HepG2 (cell line): ENCODE measurements around the gene SMIM36. TPM values are rescaled to one million over a fixed set of nuclear protein-coding genes. Genes with fewer than 3 reads are reported as not detected.
A peak's percentile ranks its signal among the peaks of the same experiment; 100 is the strongest.

ENCODE experiments used
- ATF7-NPFF ChIP-seq: sonication (generic); formaldehyde crosslinking; IDR thresholded peaks from 2 replicates; pipeline ENCODE4 v1.8.1; 2023; ENCODE audit warnings: mild to moderate bottlenecking, low read depth, missing genetic modification reagents, moderate library complexity
- HMGA1 ChIP-seq: sonication (generic); formaldehyde crosslinking; conservative IDR thresholded peaks from 2 replicates; pipeline ENCODE4 v1.4.0; 2020; ENCODE audit warnings: missing genetic modification reagents
- HNF1A ChIP-seq, 2 experiments: sonication (generic) in 1 of 2; formaldehyde crosslinking in 1 of 2; IDR thresholded peaks; 2 replicates each; pipeline versions ENCODE4 v1.4.0 to v1.6.1; 2016 to 2020; ENCODE audit warnings: borderline replicate concordance in 1 of 2, low read depth in 1 of 2, mild to moderate bottlenecking in 1 of 2, missing genetic modification reagents in 1 of 2
- KMT2A ChIP-seq: sonication (generic); formaldehyde crosslinking; IDR thresholded peaks from 2 replicates; pipeline ENCODE4 v1.4.0; 2020; ENCODE audit warnings: missing genetic modification reagents
- MAFG ChIP-seq: sonication (generic); formaldehyde crosslinking; IDR thresholded peaks from 2 replicates; pipeline ENCODE4 v1.5.1; 2020; ENCODE audit warnings: mild to moderate bottlenecking, missing genetic modification reagents
- NR2F2 ChIP-seq: IDR thresholded peaks from 2 replicates; pipeline ENCODE4 v1.6.1; 2012; ENCODE audit warnings: low read depth, inconsistent platforms, borderline replicate concordance
- SMAD3 ChIP-seq: sonication (generic); formaldehyde crosslinking; IDR thresholded peaks from 2 replicates; pipeline ENCODE4 v1.4.0; 2020; ENCODE audit warnings: missing genetic modification reagents
- TERF1 ChIP-seq: sonication (generic); formaldehyde crosslinking; IDR thresholded peaks from 2 replicates; pipeline ENCODE4 v1.8.0; 2022; ENCODE audit warnings: mild to moderate bottlenecking, missing genetic modification reagents, moderate library complexity
- TFE3 ChIP-seq: IDR thresholded peaks from 2 replicates; pipeline ENCODE4 v1.6.1; 2016
- ZNF407 ChIP-seq: sonication (generic); formaldehyde crosslinking; IDR thresholded peaks from one replicate; pipeline ENCODE4 v1.5.1; 2020; ENCODE audit warnings: mild to moderate bottlenecking, missing genetic modification reagents; ENCODE audit errors: not compliant biosample characterization
- ZNF580 ChIP-seq: IDR thresholded peaks from 2 replicates; pipeline ENCODE4 v1.6.1; 2016; ENCODE audit warnings: low read depth, borderline replicate concordance
- ZNF614 ChIP-seq: IDR thresholded peaks from 2 replicates; pipeline ENCODE4 v1.6.1; 2018; ENCODE audit warnings: missing biosample characterization, missing genetic modification reagents, inconsistent platforms, borderline replicate concordance
- polyA plus RNA-seq, 8 experiments: library from polyadenylated mRNA; depleted of rRNA in 3 of 8; stranded (reverse) in 7 of 8; unstranded in 1 of 8; fragments of >200 nt; fragmentation: Illumina TruSeq in 4 of 8; extraction: Trizol in 4 of 8; gene quantifications; 2 replicates each; pipeline versions ENCODE4 v1.2.1 to v1.2.3, GENCODE V29; 2011 to 2016; ENCODE audit warnings: low read depth in 4 of 8, missing spikeins in 1 of 8, mixed read lengths in 1 of 8; ENCODE audit not compliant: insufficient read depth in 1 of 8
- total RNA-seq, 5 experiments: library from RNA; depleted of rRNA; stranded (reverse); fragments of >200 nt; fragmentation: Illumina TruSeq; extraction: Trizol; gene quantifications; 2 replicates each; pipeline ENCODE4 v1.2.3, GENCODE V29; 2016; ENCODE audit warnings: low read depth in 1 of 5

SMIM36 gene
- total and polyA plus RNA-seq, 2 of the 13 experiments (the other 11 are each of a cell fraction or from before 2014, with no cell fraction given): not detected

DNA sequence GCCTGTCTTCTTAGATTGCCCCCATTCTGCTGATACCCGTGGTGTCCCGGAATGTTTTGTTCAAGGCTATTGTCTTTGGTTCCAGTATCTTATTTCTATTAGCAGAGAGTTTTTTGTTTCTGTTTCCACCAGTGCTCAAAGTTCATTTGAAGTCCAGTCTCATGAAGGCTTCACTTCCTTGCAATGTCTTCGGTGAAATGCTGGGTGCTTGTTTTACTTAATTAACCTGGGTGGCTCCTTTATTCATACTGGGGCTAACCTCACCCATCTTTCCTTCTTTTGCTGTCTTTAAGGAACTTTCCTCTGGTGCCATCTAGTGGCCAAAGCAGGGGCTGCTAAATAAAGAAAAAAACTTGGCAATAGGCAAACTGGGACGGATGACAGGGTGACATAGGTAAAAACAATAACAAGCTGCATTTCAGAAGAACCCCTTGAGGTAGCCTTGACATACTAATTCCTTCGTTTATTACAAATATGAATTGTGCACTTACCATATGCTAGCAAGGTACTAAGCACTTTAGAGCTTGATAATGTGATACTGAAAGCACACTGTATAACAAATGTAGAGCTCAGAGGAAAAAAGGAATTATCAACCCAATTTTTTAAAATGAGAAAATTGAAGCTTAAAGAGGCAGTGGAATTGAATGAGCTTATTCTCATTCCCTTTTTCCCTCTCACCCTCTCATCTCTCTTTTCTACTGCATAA, 2.8 kb upstream of the SMIM36 start (continued):
- no peak for TF ChIP-seq ZNF407 (CRISPR knock-in tag)
- TF ChIP-seq ZNF580: no peak
- no peak; the same call in 1 of the 2 replicates for TF ChIP-seq TFE3 (CRISPR knock-in tag)
- 0 out of 2 replicates have a peak, but pooled peaks have one; percentile 32 for TF ChIP-seq SMAD3
- TF ChIP-seq TERF1 (CRISPR knock-in tag): no peak
- no peak for TF ChIP-seq HNF1A (IDR thresholded peaks at IDR 0.05; ENCODE audit: low read depth)
- no peak for TF ChIP-seq HNF1A (CRISPR knock-in tag; IDR thresholded peaks at IDR 0.05; ENCODE audit: borderline replicate concordance)
- TF ChIP-seq HMGA1 (CRISPR knock-in tag): no peak
- no peak for TF ChIP-seq MAFG
- TF ChIP-seq NR2F2: no peak
- no peak for TF ChIP-seq ATF7-NPFF
- 0 out of 2 replicates have a peak, but pooled peaks have one; percentile 31 for TF ChIP-seq KMT2A (CRISPR knock-in tag)
- peak; percentile 67 for TF ChIP-seq ZNF614 (CRISPR knock-in tag)
